ENCODE measurements around the gene MGAT5B. TPM values are rescaled to one million over a fixed set of nuclear protein-coding genes. Genes with fewer than 3 reads are reported as not detected.
A peak's percentile ranks its signal among the peaks of the same experiment; 100 is the strongest.

Gene MGAT5B
- total RNA-seq, 6 experiments from 2014 or later: 0.16 TPM; not detected in 5

- H3K4me1 ChIP-seq: no peaks in the 10 kb centered on the region
- no peaks in the 10 kb centered on the region for H3K36me3 ChIP-seq
- intact Hi-C loops (cut with DNase I): no loop called here
- DNase-seq (no peak), ATAC-seq (no peak)
- H3K27me3 ChIP-seq: no peaks in the 10 kb centered on the region
- no peaks in the 10 kb centered on the region for H3K9me3 ChIP-seq
- no peak overlapping the region for H3K27ac ChIP-seq
- no peak for TF ChIP-seq CTCF (IDR thresholded peaks at IDR 0.05)
- no peak for TF ChIP-seq POLR2A (IDR thresholded peaks at IDR 0.05)
- H3K4me3 ChIP-seq: no peak overlapping the region
- 53% methylated on average over 10 of the region's 13 CpGs for WGBS (ENCODE audit: insufficient coverage, low coverage, low lambda C conversion rate, missing lambda C conversion rate)
Observed at GRCh38 chr17:76920364-76921139, 52.3 kb downstream of the MGAT5B start.

GRCh38 chr17:76921340-76922036, 53.3 kb downstream of the MGAT5B start:
- TF ChIP-seq CTCF (IDR thresholded peaks at IDR 0.05) (no peak), POLR2A (IDR thresholded peaks at IDR 0.05) (no peak)

GRCh38 chr17:76922084-76922483, 53.9 kb downstream of the MGAT5B start:
- ATAC-seq: no peak
- Histone ChIP-seq H3K4me3 (no peak overlapping the region), H3K27ac (no peak overlapping the region), H3K9me3 (no peaks in the 10 kb centered on the region), H3K27me3 (no peaks in the 10 kb centered on the region), H3K4me1 (no peaks in the 10 kb centered on the region), H3K36me3 (no peaks in the 10 kb centered on the region)
- TF ChIP-seq CTCF (IDR thresholded peaks at IDR 0.05) (no peak), POLR2A (IDR thresholded peaks at IDR 0.05) (no peak)
- no peak for DNase-seq
- WGBS (ENCODE audit: insufficient coverage, low coverage, low lambda C conversion rate, missing lambda C conversion rate): 0% methylated on average over 1 of the region's 1 CpG
- intact Hi-C loops (cut with DNase I): no loop called here

More at GRCh38 chr17:76921340-76922036, 53.3 kb downstream of the MGAT5B start:
- Histone ChIP-seq H3K27ac (no peak overlapping the region), H3K27me3 (no peaks in the 10 kb centered on the region), H3K4me1 (no peaks in the 10 kb centered on the region), H3K9me3 (no peaks in the 10 kb centered on the region), H3K4me3 (no peak overlapping the region), H3K36me3 (no peaks in the 10 kb centered on the region)
- WGBS (ENCODE audit: insufficient coverage, low coverage, low lambda C conversion rate, missing lambda C conversion rate): 49% methylated on average over 6 of the region's 12 CpGs
- intact Hi-C loops (cut with DNase I): no loop called here
- DNase-seq (no peak), ATAC-seq (no peak)

- H3K27me3 ChIP-seq: no peaks in the 10 kb centered on the region
- H3K27ac ChIP-seq: no peak overlapping the region
- ATAC-seq (no peak), DNase-seq (peak in 1 of 3 donors; percentile 37)
- H3K4me1 ChIP-seq: no peaks in the 10 kb centered on the region
- TF ChIP-seq CTCF (IDR thresholded peaks at IDR 0.05) (no peak), POLR2A (IDR thresholded peaks at IDR 0.05) (no peak)
- WGBS (ENCODE audit: insufficient coverage, low coverage, low lambda C conversion rate, missing lambda C conversion rate): 17% methylated on average over 1 of the region's 13 CpGs
- H3K4me3 ChIP-seq: no peak overlapping the region
- intact Hi-C loops (cut with DNase I): no loop called here
- H3K9me3 ChIP-seq: no peaks in the 10 kb centered on the region
- H3K36me3 ChIP-seq: no peaks in the 10 kb centered on the region
Observed at GRCh38 chr17:76922967-76923366, 54.8 kb downstream of the MGAT5B start.
